SK-N-SH (cell line): ENCODE data around the gene CACNA2D3. TPM values are rescaled to one million over a fixed set of nuclear protein-coding genes. Genes with fewer than 3 reads are reported as not detected.

ENCODE experiments used
- CTCF ChIA-PET: fragments of 300-600, 350-600 bp; formaldehyde crosslinking; extraction: SDS; loops from one replicate; lab custom pipeline; 2021; lab: Yijun Ruan, JAX
- POLR2A ChIA-PET: fragments of 350-600 bp; sonication (Branson Sonifier 250); formaldehyde crosslinking; extraction: SDS; loops from one replicate; lab custom pipeline; 2020; ENCODE audit warnings: antibody characterized with exemption, inconsistent platforms; lab: Yijun Ruan, JAX
- DNase-seq: peaks from one replicate; pipeline ENCODE4 v3.0.0; 2012
- H2AFZ ChIP-seq: fragments of 200-600 bp; sonication (generic); 2 replicates; pipeline ENCODE4 v1.8.1; 2016; ENCODE audit warnings: antibody characterized with exemption, mild to moderate bottlenecking, low read depth
- H3F3A ChIP-seq: fragments of 200-600 bp; sonication (generic); replicated peaks from 2 replicates; pipeline ENCODE3; 2016; ENCODE audit warnings: antibody characterized with exemption, mild to moderate bottlenecking; ENCODE audit not compliant: insufficient read depth
- H3K27ac ChIP-seq, 2 experiments: fragments of 200-500 bp in 1 of 2; fragments of 200-600 bp in 1 of 2; sonication (Bioruptor generic) in 1 of 2; sonication (generic), shearing (Covaris generic) in 1 of 2; 2 replicates each; pipeline versions ENCODE4 v1.5.1 to v1.6.1; 2014 to 2016; ENCODE audit warnings: low read depth in 2 of 2, inconsistent platforms in 1 of 2, low read length in 1 of 2, mild to moderate bottlenecking in 1 of 2, mixed read lengths in 1 of 2
- H3K27me3 ChIP-seq: fragments of 200-600 bp; sonication (generic), shearing (Covaris generic); 2 replicates; pipeline ENCODE4 v1.6.1; 2016; ENCODE audit warnings: mixed run types; ENCODE audit not compliant: insufficient read depth
- H3K36me3 ChIP-seq, 2 experiments: fragments of 200-500 bp in 1 of 2; fragments of 200-600 bp in 1 of 2; sonication (Bioruptor generic) in 1 of 2; sonication (generic) in 1 of 2; replicated peaks in 1 of 2; 2 replicates each; pipeline versions ENCODE3 to v1.5.1; 2014 to 2016; ENCODE audit warnings: low read length in 1 of 2, mild to moderate bottlenecking in 1 of 2; ENCODE audit not compliant: insufficient read depth in 2 of 2, control insufficient read depth in 1 of 2
- H3K4me1 ChIP-seq, 2 experiments: fragments of 200-500 bp in 1 of 2; fragments of 200-600 bp in 1 of 2; sonication (Bioruptor generic) in 1 of 2; sonication (generic), shearing (Covaris generic) in 1 of 2; 2 replicates each; pipeline versions ENCODE4 v1.5.1 to v1.6.1; 2014 to 2016; ENCODE audit warnings: low read depth in 1 of 2, low read length in 1 of 2, mixed run types in 1 of 2; ENCODE audit not compliant: insufficient read depth in 2 of 2, control insufficient read depth in 1 of 2
- H3K4me2 ChIP-seq: fragments of 200-600 bp; sonication (generic), shearing (Covaris generic); 2 replicates; pipeline ENCODE4 v1.6.1; 2017; ENCODE audit warnings: mixed run types
- H3K4me3 ChIP-seq, 2 experiments: fragments of 200-500 bp in 1 of 2; fragments of 200-600 bp in 1 of 2; sonication (Bioruptor generic) in 1 of 2; sonication (generic), shearing (Covaris generic) in 1 of 2; 2 replicates each; pipeline versions ENCODE4 v1.5.1 to v1.8.1; 2014 to 2016; ENCODE audit warnings: low read depth in 2 of 2, inconsistent platforms in 1 of 2, low read length in 1 of 2, mild to moderate bottlenecking in 1 of 2, mixed read lengths in 1 of 2, moderate library complexity in 1 of 2
- H3K79me2 ChIP-seq: fragments of 200-600 bp; sonication (generic); 2 replicates; pipeline ENCODE4 v1.8.1; 2017; ENCODE audit warnings: mild to moderate bottlenecking; ENCODE audit not compliant: insufficient read depth
- H3K9ac ChIP-seq: fragments of 200-600 bp; sonication (generic); 2 replicates; pipeline ENCODE4 v1.6.1; 2017; ENCODE audit warnings: mixed run types
- H3K9me2 ChIP-seq: fragments of 200-600 bp; sonication (generic); 2 replicates; pipeline ENCODE4 v1.6.1; 2017; ENCODE audit warnings: mixed run types
- H3K9me3 ChIP-seq: fragments of 200-600 bp; sonication (generic); 2 replicates; pipeline ENCODE4 v1.6.1; 2017; ENCODE audit warnings: mixed run types, mild to moderate bottlenecking, moderate library complexity
- H4K20me1 ChIP-seq: fragments of 200-600 bp; sonication (generic); 2 replicates; pipeline ENCODE4 v1.6.1; 2017; ENCODE audit warnings: mild to moderate bottlenecking, mixed run types; ENCODE audit not compliant: insufficient read depth
- CHD2 ChIP-seq: fragments of 150-350 bp; IDR thresholded peaks from 2 replicates; pipeline ENCODE4 v1.6.1; 2018; ENCODE audit warnings: low read length; ENCODE audit not compliant: partially characterized antibody
- ELF1 ChIP-seq: IDR thresholded peaks from 2 replicates; pipeline ENCODE4 v1.4.0; 2012
- EP300 ChIP-seq, 2 experiments: IDR thresholded peaks; 2 replicates each; pipeline versions ENCODE4 v1.4.0 to v1.6.1; 2012; ENCODE audit warnings: borderline replicate concordance in 1 of 2, low read depth in 1 of 2, low read length in 1 of 2
- EZH2phosphoT487 ChIP-seq: fragments of 200-600 bp; sonication (generic); IDR thresholded peaks from 2 replicates; pipeline ENCODE4 v1.6.1; 2017; ENCODE audit warnings: low read depth, mixed run types, mild to moderate bottlenecking, antibody characterized with exemption, moderate library complexity, borderline replicate concordance
- FOSL2 ChIP-seq: IDR thresholded peaks from 2 replicates; pipeline ENCODE4 v1.4.0; 2012; ENCODE audit warnings: low read depth, mild to moderate bottlenecking, moderate library complexity, borderline replicate concordance
- FOXM1 ChIP-seq: IDR thresholded peaks from 2 replicates; pipeline ENCODE4 v1.4.0; 2012; ENCODE audit warnings: low read depth, mild to moderate bottlenecking
- GATA2 ChIP-seq: sonication (generic); formaldehyde crosslinking; IDR thresholded peaks from 2 replicates; pipeline ENCODE4 v1.5.0; 2020; ENCODE audit warnings: mild to moderate bottlenecking, missing genetic modification reagents
- JUND ChIP-seq: IDR thresholded peaks from 2 replicates; pipeline ENCODE4 v1.4.0; 2012
- MEF2A ChIP-seq: IDR thresholded peaks from 2 replicates; pipeline ENCODE4 v1.4.0; 2012; ENCODE audit warnings: low read depth, borderline replicate concordance
- NFIC ChIP-seq: IDR thresholded peaks from 2 replicates; pipeline ENCODE4 v1.4.0; 2012; ENCODE audit warnings: borderline replicate concordance
- POLR2AphosphoS5 ChIP-seq: IDR thresholded peaks from 2 replicates; pipeline ENCODE4 v1.6.1; 2012; ENCODE audit warnings: low read depth, low read length
- RAD21 ChIP-seq: IDR thresholded peaks from 2 replicates; pipeline ENCODE4 v1.6.1; 2012; ENCODE audit warnings: mild to moderate bottlenecking, low read length
- RCOR1 ChIP-seq: fragments of 150-350 bp; IDR thresholded peaks from 2 replicates; pipeline ENCODE4 v1.6.1; 2017; ENCODE audit warnings: antibody characterized with exemption, low read length
- RFX5 ChIP-seq: IDR thresholded peaks from 2 replicates; pipeline ENCODE4 v1.6.1; 2012; ENCODE audit warnings: mild to moderate bottlenecking, improper control_type of control experiment, low read length
- SIN3A ChIP-seq: IDR thresholded peaks from 2 replicates; pipeline ENCODE4 v1.6.1; 2012; ENCODE audit warnings: low read depth, mild to moderate bottlenecking, low read length, moderate library complexity, borderline replicate concordance
- SMC3 ChIP-seq: IDR thresholded peaks from 2 replicates; pipeline ENCODE4 v1.6.1; 2012; ENCODE audit warnings: low read depth, low read length, improper control_type of control experiment
- TAF1 ChIP-seq: IDR thresholded peaks from 2 replicates; pipeline ENCODE4 v1.6.1; 2012; ENCODE audit warnings: low read depth, mild to moderate bottlenecking, low read length, moderate library complexity, borderline replicate concordance
- TCF12 ChIP-seq: IDR thresholded peaks from 2 replicates; pipeline ENCODE4 v1.4.0; 2012
- TEAD4 ChIP-seq: IDR thresholded peaks from 2 replicates; pipeline ENCODE4 v1.4.0; 2012; ENCODE audit warnings: mild to moderate bottlenecking, borderline replicate concordance; ENCODE audit not compliant: insufficient read depth
- WGBS: methylation state at CpG from one replicate; pipeline ENCODE4 v1.1.6; 2017; ENCODE audit warnings: low lambda C conversion rate; 5-methylcytosine and 5-hydroxymethylcytosine counted together
- polyA plus RNA-seq, 3 experiments: library from polyadenylated mRNA; depleted of rRNA; stranded (reverse); fragments of >200 nt; gene quantifications; 2 replicates each; pipeline ENCODE4 v1.2.3, GENCODE V29; 2012
- TF ChIP-seq, protein P1 (sequence below): fragments of 150-350 bp; IDR thresholded peaks from 2 replicates; pipeline ENCODE4 v1.6.1; 2016; ENCODE audit warnings: mild to moderate bottlenecking, low read depth, low read length
- TF ChIP-seq, protein P2 (sequence below): IDR thresholded peaks from 2 replicates; pipeline ENCODE4 v1.4.0; 2012; ENCODE audit warnings: low read depth, borderline replicate concordance
- TF ChIP-seq, protein P3 (sequence below): IDR thresholded peaks from 2 replicates; pipeline ENCODE4 v1.4.0; 2012; ENCODE audit warnings: low read depth
- TF ChIP-seq, protein P4 (sequence below): fragments of 200-600 bp; sonication (generic); IDR thresholded peaks from 2 replicates; pipeline ENCODE4 v1.6.1; 2017; ENCODE audit warnings: antibody characterized with exemption, mild to moderate bottlenecking, moderate library complexity
- TF ChIP-seq, protein P5 (sequence below): IDR thresholded peaks from 2 replicates; pipeline ENCODE4 v1.4.0; 2012; ENCODE audit warnings: low read depth, borderline replicate concordance

The CACNA2D3 gene
- polyA plus RNA-seq, 1 of the 3 experiments (the other 2 are of a cell fraction), result 0.15 TPM

DNA sequence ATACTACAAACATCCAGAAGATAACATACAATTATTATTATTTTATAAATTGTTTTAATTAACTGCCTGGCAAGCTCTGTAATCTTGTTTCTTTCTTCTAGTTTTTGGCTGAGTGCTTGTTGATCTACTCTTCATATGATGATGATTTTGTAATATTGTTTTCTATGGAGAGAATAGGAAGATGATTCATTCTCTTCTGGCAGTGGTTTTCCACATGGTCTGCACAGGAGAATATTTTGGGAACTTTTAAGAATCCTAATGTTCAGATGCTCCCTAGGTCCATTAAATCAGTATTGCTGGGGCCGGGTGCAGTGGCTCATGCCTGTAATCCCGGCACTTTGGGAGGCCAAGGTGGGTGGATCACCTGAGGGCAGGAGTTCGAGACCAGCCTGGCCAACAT, 37.6 kb downstream of the CACNA2D3 start:
- Histone ChIP-seq H3K9me3 (no peaks in the 10 kb centered on the region), H3K9me2 (no peaks in the 10 kb centered on the region), H4K20me1 (no peaks in the 10 kb centered on the region), H3K79me2 (no peaks in the 10 kb centered on the region), H3K27me3 (no peaks in the 10 kb centered on the region), H3K36me3 (no peaks in the 10 kb centered on the region), H3K4me3 (no peak overlapping the region), H3K4me1 (no peaks in the 10 kb centered on the region), H2AFZ (no peak overlapping the region), H3K4me2 (no peak overlapping the region), H3K27ac (no peak overlapping the region), H3F3A (no peaks in the 10 kb centered on the region), H3K9ac (no peak overlapping the region)
- ChIA-PET POLR2A (no interaction called here), CTCF (interaction anchor here (0.8 to 6.0 kb wide), 2 partner anchors 14 to 17 kb away, joined by 3 to 52 read pairs; no protein-coding TSS in a partner anchor)
- no peak for DNase-seq
- TF ChIP-seq RAD21 (no peak), POLR2AphosphoS5 (no peak), MEF2A (no peak), TCF12 (no peak), EZH2phosphoT487 (no peak), SMC3 (no peak), FOSL2 (no peak), RFX5 (no peak), FOXM1 (no peak), EP300 (IDR thresholded peaks at IDR 0.05; ENCODE audit: borderline replicate concordance in 1 of 2, low read depth in 1 of 2, low read length in 1 of 2) (no peak)
- TF ChIP-seq, protein P1, sequence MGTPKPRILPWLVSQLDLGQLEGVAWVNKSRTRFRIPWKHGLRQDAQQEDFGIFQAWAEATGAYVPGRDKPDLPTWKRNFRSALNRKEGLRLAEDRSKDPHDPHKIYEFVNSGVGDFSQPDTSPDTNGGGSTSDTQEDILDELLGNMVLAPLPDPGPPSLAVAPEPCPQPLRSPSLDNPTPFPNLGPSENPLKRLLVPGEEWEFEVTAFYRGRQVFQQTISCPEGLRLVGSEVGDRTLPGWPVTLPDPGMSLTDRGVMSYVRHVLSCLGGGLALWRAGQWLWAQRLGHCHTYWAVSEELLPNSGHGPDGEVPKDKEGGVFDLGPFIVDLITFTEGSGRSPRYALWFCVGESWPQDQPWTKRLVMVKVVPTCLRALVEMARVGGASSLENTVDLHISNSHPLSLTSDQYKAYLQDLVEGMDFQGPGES, result no peak
- TF ChIP-seq, protein P2, sequence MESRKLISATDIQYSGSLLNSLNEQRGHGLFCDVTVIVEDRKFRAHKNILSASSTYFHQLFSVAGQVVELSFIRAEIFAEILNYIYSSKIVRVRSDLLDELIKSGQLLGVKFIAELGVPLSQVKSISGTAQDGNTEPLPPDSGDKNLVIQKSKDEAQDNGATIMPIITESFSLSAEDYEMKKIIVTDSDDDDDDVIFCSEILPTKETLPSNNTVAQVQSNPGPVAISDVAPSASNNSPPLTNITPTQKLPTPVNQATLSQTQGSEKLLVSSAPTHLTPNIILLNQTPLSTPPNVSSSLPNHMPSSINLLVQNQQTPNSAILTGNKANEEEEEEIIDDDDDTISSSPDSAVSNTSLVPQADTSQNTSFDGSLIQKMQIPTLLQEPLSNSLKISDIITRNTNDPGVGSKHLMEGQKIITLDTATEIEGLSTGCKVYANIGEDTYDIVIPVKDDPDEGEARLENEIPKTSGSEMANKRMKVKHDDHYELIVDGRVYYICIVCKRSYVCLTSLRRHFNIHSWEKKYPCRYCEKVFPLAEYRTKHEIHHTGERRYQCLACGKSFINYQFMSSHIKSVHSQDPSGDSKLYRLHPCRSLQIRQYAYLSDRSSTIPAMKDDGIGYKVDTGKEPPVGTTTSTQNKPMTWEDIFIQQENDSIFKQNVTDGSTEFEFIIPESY, result no peak
- TF ChIP-seq, protein P3, sequence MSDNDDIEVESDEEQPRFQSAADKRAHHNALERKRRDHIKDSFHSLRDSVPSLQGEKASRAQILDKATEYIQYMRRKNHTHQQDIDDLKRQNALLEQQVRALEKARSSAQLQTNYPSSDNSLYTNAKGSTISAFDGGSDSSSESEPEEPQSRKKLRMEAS, result no peak
- 5% methylated on average over 3 of the region's 3 CpGs for WGBS

DNA sequence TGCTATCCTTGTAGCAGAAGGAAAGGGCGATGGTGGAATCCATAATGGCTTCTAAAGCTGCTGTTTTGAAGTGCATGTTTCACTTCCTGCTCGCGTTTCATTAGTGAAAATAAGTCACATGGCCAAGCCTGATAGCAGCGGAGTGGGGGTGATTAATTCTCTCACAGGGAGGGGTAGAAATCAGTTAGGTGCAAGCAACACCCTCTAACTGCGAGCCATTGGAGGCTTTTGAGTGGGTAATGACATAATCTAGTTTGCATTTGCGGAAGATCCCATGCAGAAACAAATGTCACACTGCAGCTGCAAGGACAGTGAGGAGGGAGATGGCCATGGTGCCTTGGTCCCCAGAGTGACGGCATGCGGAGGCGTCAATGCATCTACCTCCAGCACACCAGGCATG, 41.1 kb downstream of the CACNA2D3 start:
- Histone ChIP-seq H3K4me1 (no peaks in the 10 kb centered on the region), H3K4me3 (no peak overlapping the region), H3K4me2 (no peak overlapping the region), H3K27ac (no peak overlapping the region), H3K79me2 (no peaks in the 10 kb centered on the region), H3K9me2 (no peaks in the 10 kb centered on the region), H3F3A (no peaks in the 10 kb centered on the region), H4K20me1 (no peaks in the 10 kb centered on the region), H3K9ac (no peak overlapping the region), H3K27me3 (no peaks in the 10 kb centered on the region), H2AFZ (no peak overlapping the region), H3K36me3 (no peaks in the 10 kb centered on the region), H3K9me3 (no peaks in the 10 kb centered on the region)
- WGBS, result 46% methylated on average over 9 of the region's 9 CpGs
- ChIA-PET CTCF (no interaction called here), POLR2A (no interaction called here)
- DNase-seq, result no peak
- TF ChIP-seq GATA2 (no peak), TEAD4 (no peak), NFIC (no peak), FOXM1 (no peak), ELF1 (no peak), CHD2 (no peak), RCOR1 (no peak), TAF1 (no peak), FOSL2 (no peak), SIN3A (no peak), JUND (no peak)
- TF ChIP-seq, protein P4, sequence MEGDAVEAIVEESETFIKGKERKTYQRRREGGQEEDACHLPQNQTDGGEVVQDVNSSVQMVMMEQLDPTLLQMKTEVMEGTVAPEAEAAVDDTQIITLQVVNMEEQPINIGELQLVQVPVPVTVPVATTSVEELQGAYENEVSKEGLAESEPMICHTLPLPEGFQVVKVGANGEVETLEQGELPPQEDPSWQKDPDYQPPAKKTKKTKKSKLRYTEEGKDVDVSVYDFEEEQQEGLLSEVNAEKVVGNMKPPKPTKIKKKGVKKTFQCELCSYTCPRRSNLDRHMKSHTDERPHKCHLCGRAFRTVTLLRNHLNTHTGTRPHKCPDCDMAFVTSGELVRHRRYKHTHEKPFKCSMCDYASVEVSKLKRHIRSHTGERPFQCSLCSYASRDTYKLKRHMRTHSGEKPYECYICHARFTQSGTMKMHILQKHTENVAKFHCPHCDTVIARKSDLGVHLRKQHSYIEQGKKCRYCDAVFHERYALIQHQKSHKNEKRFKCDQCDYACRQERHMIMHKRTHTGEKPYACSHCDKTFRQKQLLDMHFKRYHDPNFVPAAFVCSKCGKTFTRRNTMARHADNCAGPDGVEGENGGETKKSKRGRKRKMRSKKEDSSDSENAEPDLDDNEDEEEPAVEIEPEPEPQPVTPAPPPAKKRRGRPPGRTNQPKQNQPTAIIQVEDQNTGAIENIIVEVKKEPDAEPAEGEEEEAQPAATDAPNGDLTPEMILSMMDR, result no peak
- TF ChIP-seq, protein P1, result no peak
- TF ChIP-seq, protein P5, sequence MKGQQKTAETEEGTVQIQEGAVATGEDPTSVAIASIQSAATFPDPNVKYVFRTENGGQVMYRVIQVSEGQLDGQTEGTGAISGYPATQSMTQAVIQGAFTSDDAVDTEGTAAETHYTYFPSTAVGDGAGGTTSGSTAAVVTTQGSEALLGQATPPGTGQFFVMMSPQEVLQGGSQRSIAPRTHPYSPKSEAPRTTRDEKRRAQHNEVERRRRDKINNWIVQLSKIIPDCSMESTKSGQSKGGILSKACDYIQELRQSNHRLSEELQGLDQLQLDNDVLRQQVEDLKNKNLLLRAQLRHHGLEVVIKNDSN, result no peak
